Middle frontal gyrus (tissue), 1 donor: ENCODE results near the gene CFAP57.

Source experiments
- DNase-seq: peaks from one replicate; pipeline ENCODE4 v3.0.0-alpha.2; 2015; ENCODE audit warnings: low spot score; ENCODE audit errors: extremely low spot score

Gene CFAP57

GRCh38 chr1:43298055-43298454 is 125.9 kb downstream of the CFAP57 start:
- no peak for DNase-seq

GRCh38 chr1:43299101-43299500 is 127.0 kb downstream of the CFAP57 start:
- no peak for DNase-seq

- no peak for DNase-seq
Measured at GRCh38 chr1:43300378-43301094, 128.4 kb downstream of the CFAP57 start, which contains the start of gene TIE1. Gene TIE1, plus strand, starts transcription at chr1:43300982. Its CDS starts 90 bp downstream, at chr1:43301072.

GRCh38 chr1:43302201-43302600 is 130.1 kb downstream of the CFAP57 start:
- no peak for DNase-seq

- DNase-seq = no peak
Measured at GRCh38 chr1:43302721-43303470, 130.8 kb downstream of the CFAP57 start.

GRCh38 chr1:43303471-43304313 is 131.6 kb downstream of the CFAP57 start:
- DNase-seq = no peak
